Measurements from ENCODE around the gene SBNO1.

SBNO1 gene

GRCh38 chr12:123397400-123397799 is 32.8 kb upstream of the SBNO1 start:
- 96% methylated on average over 6 of the region's 6 CpGs for WGBS
- Histone ChIP-seq H3K9me3 (ENCODE audit: insufficient read depth, low read depth, low read length) (no peaks in the 10 kb centered on the region), H3K4me3 (ENCODE audit: low read length) (no peak overlapping the region), H3K4me1 (ENCODE audit: insufficient read depth, low read length) (no peaks in the 10 kb centered on the region), H3K27me3 (ENCODE audit: insufficient read depth, low read length) (peaks cover 28% of the 10 kb centered on the region), H3K36me3 (ENCODE audit: insufficient read depth, low read length) (peaks cover 53% of the 10 kb centered on the region), H3K9ac (ENCODE audit: low read depth, low read length) (no peak overlapping the region), H3K27ac (ENCODE audit: low read depth, low read length) (no peak overlapping the region)

GRCh38 chr12:123396954-123397353 is 32.3 kb upstream of the SBNO1 start:
- Histone ChIP-seq H3K36me3 (ENCODE audit: insufficient read depth, low read length) (peaks cover 57% of the 10 kb centered on the region), H3K4me1 (ENCODE audit: insufficient read depth, low read length) (no peaks in the 10 kb centered on the region), H3K27ac (ENCODE audit: low read depth, low read length) (no peak overlapping the region), H3K9me3 (ENCODE audit: insufficient read depth, low read depth, low read length) (no peaks in the 10 kb centered on the region), H3K4me3 (ENCODE audit: low read length) (no peak overlapping the region), H3K9ac (ENCODE audit: low read depth, low read length) (no peak overlapping the region), H3K27me3 (ENCODE audit: insufficient read depth, low read length) (peaks cover 25% of the 10 kb centered on the region)
- 95% methylated on average over 9 of the region's 9 CpGs for WGBS

GRCh38 chr12:123396543-123396942 is 31.9 kb upstream of the SBNO1 start:
- H3K4me1 ChIP-seq (ENCODE audit: insufficient read depth, low read length), result no peaks in the 10 kb centered on the region
- H3K9me3 ChIP-seq (ENCODE audit: insufficient read depth, low read depth, low read length), result no peaks in the 10 kb centered on the region
- no peak overlapping the region for H3K4me3 ChIP-seq (ENCODE audit: low read length)
- peaks cover 22% of the 10 kb centered on the region for H3K27me3 ChIP-seq (ENCODE audit: insufficient read depth, low read length)
- H3K36me3 ChIP-seq (ENCODE audit: insufficient read depth, low read length), result peaks cover 61% of the 10 kb centered on the region
- no peak overlapping the region for H3K27ac ChIP-seq (ENCODE audit: low read depth, low read length)
- H3K9ac ChIP-seq (ENCODE audit: low read depth, low read length), result no peak overlapping the region
- 98% methylated on average over 2 of the region's 2 CpGs for WGBS

- H3K9me3 ChIP-seq (ENCODE audit: insufficient read depth, low read depth, low read length), result no peaks in the 10 kb centered on the region
- no peak overlapping the region for H3K4me3 ChIP-seq (ENCODE audit: low read length)
- H3K27me3 ChIP-seq (ENCODE audit: insufficient read depth, low read length), result peaks cover 20% of the 10 kb centered on the region
- WGBS, result 98% methylated on average over 5 of the region's 5 CpGs
- H3K36me3 ChIP-seq (ENCODE audit: insufficient read depth, low read length), result peaks cover 72% of the 10 kb centered on the region
- H3K27ac ChIP-seq (ENCODE audit: low read depth, low read length), result no peak overlapping the region
- H3K4me1 ChIP-seq (ENCODE audit: insufficient read depth, low read length), result 0 out of 2 replicates have a peak, but pooled peaks cover 2% of the 10 kb centered on the region
- no peak overlapping the region for H3K9ac ChIP-seq (ENCODE audit: low read depth, low read length)
These were observed 30.6 kb upstream of the SBNO1 start for GRCh38 chr12:123395236-123395635.

GRCh38 chr12:123393747-123394146 is 29.1 kb upstream of the SBNO1 start:
- H3K9ac ChIP-seq (ENCODE audit: low read depth, low read length), result no peak overlapping the region
- peaks cover 64% of the 10 kb centered on the region for H3K36me3 ChIP-seq (ENCODE audit: insufficient read depth, low read length)
- 0 out of 2 replicates have a peak, but pooled peaks cover 4% of the 10 kb centered on the region for H3K4me1 ChIP-seq (ENCODE audit: insufficient read depth, low read length)
- no peaks in the 10 kb centered on the region for H3K9me3 ChIP-seq (ENCODE audit: insufficient read depth, low read depth, low read length)
- no peak overlapping the region for H3K27ac ChIP-seq (ENCODE audit: low read depth, low read length)
- 98% methylated on average over 4 of the region's 4 CpGs for WGBS
- H3K27me3 ChIP-seq (ENCODE audit: insufficient read depth, low read length), result peaks cover 19% of the 10 kb centered on the region
- no peak overlapping the region for H3K4me3 ChIP-seq (ENCODE audit: low read length)

GRCh38 chr12:123391546-123392343 is 27.1 kb upstream of the SBNO1 start:
- peaks cover 9% of the 10 kb centered on the region for H3K4me1 ChIP-seq (ENCODE audit: insufficient read depth, low read length)
- 95% methylated on average over 8 of the region's 8 CpGs for WGBS
- no peak overlapping the region for H3K4me3 ChIP-seq (ENCODE audit: low read length)
- H3K27ac ChIP-seq (ENCODE audit: low read depth, low read length), result no peak overlapping the region
- no peaks in the 10 kb centered on the region for H3K9me3 ChIP-seq (ENCODE audit: insufficient read depth, low read depth, low read length)
- H3K27me3 ChIP-seq (ENCODE audit: insufficient read depth, low read length), result peaks cover 32% of the 10 kb centered on the region
- peaks cover 50% of the 10 kb centered on the region for H3K36me3 ChIP-seq (ENCODE audit: insufficient read depth, low read length)
- no peak overlapping the region for H3K9ac ChIP-seq (ENCODE audit: low read depth, low read length)

- Histone ChIP-seq H3K36me3 (ENCODE audit: insufficient read depth, low read length) (peaks cover 40% of the 10 kb centered on the region), H3K4me1 (ENCODE audit: insufficient read depth, low read length) (peaks cover 9% of the 10 kb centered on the region), H3K4me3 (ENCODE audit: low read length) (peak overlapping the region; percentile 66; the same call in 1 of the 2 replicates), H3K27ac (ENCODE audit: low read depth, low read length) (no peak overlapping the region), H3K9me3 (ENCODE audit: insufficient read depth, low read depth, low read length) (no peaks in the 10 kb centered on the region), H3K9ac (ENCODE audit: low read depth, low read length) (no peak overlapping the region), H3K27me3 (ENCODE audit: insufficient read depth, low read length) (peaks cover 41% of the 10 kb centered on the region)
- 87% methylated on average over 23 of the region's 23 CpGs for WGBS
These were observed 26.1 kb upstream of the SBNO1 start for GRCh38 chr12:123390498-123391426.

GRCh38 chr12:123389560-123390351 is 25.1 kb upstream of the SBNO1 start:
- Histone ChIP-seq H3K27ac (ENCODE audit: low read depth, low read length) (no peak overlapping the region), H3K36me3 (ENCODE audit: insufficient read depth, low read length) (peaks cover 33% of the 10 kb centered on the region), H3K9ac (ENCODE audit: low read depth, low read length) (peak overlapping the region; percentile 58), H3K4me1 (ENCODE audit: insufficient read depth, low read length) (peaks cover 9% of the 10 kb centered on the region), H3K4me3 (ENCODE audit: low read length) (peak overlapping the region; percentile 66), H3K27me3 (ENCODE audit: insufficient read depth, low read length) (peaks cover 46% of the 10 kb centered on the region), H3K9me3 (ENCODE audit: insufficient read depth, low read depth, low read length) (no peaks in the 10 kb centered on the region)
- 6% methylated on average over 66 of the region's 66 CpGs for WGBS

GRCh38 chr12:123388951-123389559 is 24.4 kb upstream of the SBNO1 start:
- H3K36me3 ChIP-seq (ENCODE audit: insufficient read depth, low read length), result peaks cover 27% of the 10 kb centered on the region
- peak overlapping the region; percentile 58; the same call in 1 of the 2 replicates for H3K9ac ChIP-seq (ENCODE audit: low read depth, low read length)
- under 1% methylated on average over 84 of the region's 102 CpGs for WGBS

GRCh38 chr12:123388177-123388950 is 23.7 kb upstream of the SBNO1 start:
- Histone ChIP-seq H3K4me1 (ENCODE audit: insufficient read depth, low read length) (peaks cover 9% of the 10 kb centered on the region), H3K4me3 (ENCODE audit: low read length) (peak overlapping the region; percentile 66), H3K27me3 (ENCODE audit: insufficient read depth, low read length) (peaks cover 46% of the 10 kb centered on the region), H3K9me3 (ENCODE audit: insufficient read depth, low read depth, low read length) (no peaks in the 10 kb centered on the region), H3K36me3 (ENCODE audit: insufficient read depth, low read length) (peaks cover 26% of the 10 kb centered on the region), H3K9ac (ENCODE audit: low read depth, low read length) (no peak overlapping the region), H3K27ac (ENCODE audit: low read depth, low read length) (no peak overlapping the region)
- 3% methylated on average over 52 of the region's 52 CpGs for WGBS

More at GRCh38 chr12:123388951-123389559, 24.4 kb upstream of the SBNO1 start:
- peaks cover 9% of the 10 kb centered on the region for H3K4me1 ChIP-seq (ENCODE audit: insufficient read depth, low read length)
- H3K27ac ChIP-seq (ENCODE audit: low read depth, low read length), result no peak overlapping the region
- H3K27me3 ChIP-seq (ENCODE audit: insufficient read depth, low read length), result peaks cover 46% of the 10 kb centered on the region
- H3K4me3 ChIP-seq (ENCODE audit: low read length), result peak overlapping the region; percentile 66
- no peaks in the 10 kb centered on the region for H3K9me3 ChIP-seq (ENCODE audit: insufficient read depth, low read depth, low read length)

Measured in HUES64 (cell line).